ENCODE measurements around the gene SMIM32.

SMIM32 gene

GRCh38 chr5:136146201-136146600 is 46.8 kb downstream of the SMIM32 start:
- no peaks in the 10 kb centered on the region for H3K9me2 ChIP-seq (replicated peaks; ENCODE audit: insufficient read depth, low read length)
- DNase-seq, result no peak
- no peak overlapping the region for H2AFZ ChIP-seq (ENCODE audit: low read length)
- H3K27me3 ChIP-seq (replicated peaks; ENCODE audit: insufficient read depth, low read length), result no peaks in the 10 kb centered on the region
- H3K9me3 ChIP-seq (replicated peaks; ENCODE audit: insufficient read depth, low read length), result no peaks in the 10 kb centered on the region
- TF ChIP-seq EZH2 (optimal IDR thresholded peaks at IDR 0.05; ENCODE audit: low read depth, low read length) (no peak), CTCF (IDR thresholded peaks at IDR 0.05; ENCODE audit: low read length) (no peak), EZH2phosphoT487 (IDR thresholded peaks at IDR 0.05; ENCODE audit: low read length) (no peak)
- no peaks in the 10 kb centered on the region for H3F3A ChIP-seq (ENCODE audit: insufficient read depth, low read length)
- H3K79me2 ChIP-seq (ENCODE audit: low read length), result peaks cover 97% of the 10 kb centered on the region
- no peaks in the 10 kb centered on the region; the same call in 1 of the 2 replicates for H3K36me3 ChIP-seq (replicated peaks; ENCODE audit: insufficient read depth, low read length)
- no peak overlapping the region for H3K4me3 ChIP-seq (ENCODE audit: low read length)
- no peaks in the 10 kb centered on the region for H3K4me1 ChIP-seq (ENCODE audit: low read length)
- H4K20me1 ChIP-seq (ENCODE audit: insufficient read depth, low read length), result peaks cover 49% of the 10 kb centered on the region
- H3K27ac ChIP-seq (ENCODE audit: low read length), result no peak overlapping the region
- H3K4me2 ChIP-seq (ENCODE audit: low read depth, low read length), result no peak overlapping the region
- H3K9ac ChIP-seq (ENCODE audit: low read length), result no peak overlapping the region

DNA sequence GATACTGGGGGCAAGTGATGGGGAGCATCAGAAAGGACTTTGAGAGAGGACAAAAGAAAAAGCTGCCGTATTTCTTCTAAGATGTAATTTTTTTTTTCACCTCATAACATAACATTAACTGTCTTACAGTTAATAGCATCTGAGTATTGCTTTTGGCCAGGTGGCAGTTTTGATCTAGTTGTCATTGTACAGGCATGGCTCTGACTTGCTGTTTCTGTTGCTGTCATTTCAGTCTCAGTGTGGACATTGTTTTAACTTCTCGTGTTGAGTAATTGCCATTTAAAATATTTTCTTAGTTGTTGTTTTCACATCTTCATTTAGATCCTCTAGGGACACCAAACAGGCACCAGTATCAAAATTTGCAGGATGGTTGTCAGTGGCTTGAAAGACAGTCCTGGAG is 47.9 kb downstream of the SMIM32 start:
- Histone ChIP-seq H3K4me3 (ENCODE audit: low read length) (no peak overlapping the region), H3K27me3 (replicated peaks; ENCODE audit: insufficient read depth, low read length) (no peaks in the 10 kb centered on the region), H3K36me3 (replicated peaks; ENCODE audit: insufficient read depth, low read length) (no peaks in the 10 kb centered on the region; the same call in 1 of the 2 replicates), H3K9ac (ENCODE audit: low read length) (no peak overlapping the region), H3K79me2 (ENCODE audit: low read length) (peaks cover 99% of the 10 kb centered on the region), H3K4me1 (ENCODE audit: low read length) (no peaks in the 10 kb centered on the region; the same call in 1 of the 2 replicates), H3K9me2 (replicated peaks; ENCODE audit: insufficient read depth, low read length) (no peaks in the 10 kb centered on the region), H3K4me2 (ENCODE audit: low read depth, low read length) (no peak overlapping the region), H3F3A (ENCODE audit: insufficient read depth, low read length) (no peaks in the 10 kb centered on the region), H4K20me1 (ENCODE audit: insufficient read depth, low read length) (peaks cover 58% of the 10 kb centered on the region), H3K9me3 (replicated peaks; ENCODE audit: insufficient read depth, low read length) (no peaks in the 10 kb centered on the region), H2AFZ (ENCODE audit: low read length) (no peak overlapping the region), H3K27ac (ENCODE audit: low read length) (no peak overlapping the region)
- TF ChIP-seq EZH2 (optimal IDR thresholded peaks at IDR 0.05; ENCODE audit: low read depth, low read length) (no peak), EZH2phosphoT487 (IDR thresholded peaks at IDR 0.05; ENCODE audit: low read length) (no peak), CTCF (IDR thresholded peaks at IDR 0.05; ENCODE audit: low read length) (no peak)
- no peak for DNase-seq

- no peaks in the 10 kb centered on the region for H3F3A ChIP-seq (ENCODE audit: insufficient read depth, low read length)
- no peaks in the 10 kb centered on the region; the same call in 1 of the 2 replicates for H3K4me1 ChIP-seq (ENCODE audit: low read length)
- H3K4me2 ChIP-seq (ENCODE audit: low read depth, low read length), result no peak overlapping the region
- H3K9me3 ChIP-seq (replicated peaks; ENCODE audit: insufficient read depth, low read length), result no peaks in the 10 kb centered on the region
- H3K4me3 ChIP-seq (ENCODE audit: low read length), result no peak overlapping the region
- H2AFZ ChIP-seq (ENCODE audit: low read length), result no peak overlapping the region
- no peak overlapping the region for H3K27ac ChIP-seq (ENCODE audit: low read length)
- no peaks in the 10 kb centered on the region; the same call in 1 of the 2 replicates for H3K36me3 ChIP-seq (replicated peaks; ENCODE audit: insufficient read depth, low read length)
- no peak for DNase-seq
- TF ChIP-seq EZH2phosphoT487 (IDR thresholded peaks at IDR 0.05; ENCODE audit: low read length), result no peak
- no peak for TF ChIP-seq EZH2 (optimal IDR thresholded peaks at IDR 0.05; ENCODE audit: low read depth, low read length)
- TF ChIP-seq CTCF (IDR thresholded peaks at IDR 0.05; ENCODE audit: low read length), result no peak
- peaks cover 99% of the 10 kb centered on the region for H3K79me2 ChIP-seq (ENCODE audit: low read length)
- H3K27me3 ChIP-seq (replicated peaks; ENCODE audit: insufficient read depth, low read length), result no peaks in the 10 kb centered on the region
- peaks cover 68% of the 10 kb centered on the region for H4K20me1 ChIP-seq (ENCODE audit: insufficient read depth, low read length)
- no peaks in the 10 kb centered on the region for H3K9me2 ChIP-seq (replicated peaks; ENCODE audit: insufficient read depth, low read length)
- H3K9ac ChIP-seq (ENCODE audit: low read length), result no peak overlapping the region
Measured at GRCh38 chr5:136143763-136144162, 49.2 kb downstream of the SMIM32 start.
